ENCODE measurements around the gene CCDC71.

CCDC71 gene

GRCh38 chr3:49135499-49135898 is 30.6 kb downstream of the CCDC71 start:
- Histone ChIP-seq H3K9me2 (replicated peaks; ENCODE audit: insufficient read depth, low read length) (no peaks in the 10 kb centered on the region), H3K36me3 (ENCODE audit: low read length) (no peaks in the 10 kb centered on the region), H3F3A (ENCODE audit: insufficient read depth) (no peaks in the 10 kb centered on the region), H3K9me3 (ENCODE audit: insufficient read depth, low read length) (no peaks in the 10 kb centered on the region), H3K27me3 (ENCODE audit: low read length) (no peaks in the 10 kb centered on the region), H3K79me2 (ENCODE audit: insufficient read depth, low read length) (no peaks in the 10 kb centered on the region), H3K4me3 (ENCODE audit: insufficient read depth, low read length, poor library complexity, severe bottlenecking) (no peak overlapping the region), H4K20me1 (ENCODE audit: low read depth, low read length) (no peaks in the 10 kb centered on the region), H3K27ac (ENCODE audit: low read depth, low read length) (no peak overlapping the region), H3K4me2 (ENCODE audit: low read depth, low read length, poor library complexity, severe bottlenecking) (no peak overlapping the region), H2AFZ (ENCODE audit: low read depth, low read length, severe bottlenecking) (no peak overlapping the region), H3K9ac (ENCODE audit: low read length) (no peak overlapping the region)
- no peak for TF ChIP-seq EZH2phosphoT487 (conservative IDR thresholded peaks at IDR 0.05; ENCODE audit: low read length)
- TF ChIP-seq, protein P1, sequence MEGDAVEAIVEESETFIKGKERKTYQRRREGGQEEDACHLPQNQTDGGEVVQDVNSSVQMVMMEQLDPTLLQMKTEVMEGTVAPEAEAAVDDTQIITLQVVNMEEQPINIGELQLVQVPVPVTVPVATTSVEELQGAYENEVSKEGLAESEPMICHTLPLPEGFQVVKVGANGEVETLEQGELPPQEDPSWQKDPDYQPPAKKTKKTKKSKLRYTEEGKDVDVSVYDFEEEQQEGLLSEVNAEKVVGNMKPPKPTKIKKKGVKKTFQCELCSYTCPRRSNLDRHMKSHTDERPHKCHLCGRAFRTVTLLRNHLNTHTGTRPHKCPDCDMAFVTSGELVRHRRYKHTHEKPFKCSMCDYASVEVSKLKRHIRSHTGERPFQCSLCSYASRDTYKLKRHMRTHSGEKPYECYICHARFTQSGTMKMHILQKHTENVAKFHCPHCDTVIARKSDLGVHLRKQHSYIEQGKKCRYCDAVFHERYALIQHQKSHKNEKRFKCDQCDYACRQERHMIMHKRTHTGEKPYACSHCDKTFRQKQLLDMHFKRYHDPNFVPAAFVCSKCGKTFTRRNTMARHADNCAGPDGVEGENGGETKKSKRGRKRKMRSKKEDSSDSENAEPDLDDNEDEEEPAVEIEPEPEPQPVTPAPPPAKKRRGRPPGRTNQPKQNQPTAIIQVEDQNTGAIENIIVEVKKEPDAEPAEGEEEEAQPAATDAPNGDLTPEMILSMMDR (IDR thresholded peaks at IDR 0.05; ENCODE audit: insufficient read depth, low read length, poor library complexity, severe bottlenecking) = no peak

GRCh38 chr3:49134471-49135265 is 31.5 kb downstream of the CCDC71 start:
- Histone ChIP-seq H3K36me3 (ENCODE audit: low read length) (no peaks in the 10 kb centered on the region), H3K4me2 (ENCODE audit: low read depth, low read length, poor library complexity, severe bottlenecking) (no peak overlapping the region), H3K79me2 (ENCODE audit: insufficient read depth, low read length) (no peaks in the 10 kb centered on the region), H3K27me3 (ENCODE audit: low read length) (no peaks in the 10 kb centered on the region), H3K4me3 (ENCODE audit: insufficient read depth, low read length, poor library complexity, severe bottlenecking) (no peak overlapping the region), H3K9ac (ENCODE audit: low read length) (no peak overlapping the region), H4K20me1 (ENCODE audit: low read depth, low read length) (no peaks in the 10 kb centered on the region), H3K9me2 (replicated peaks; ENCODE audit: insufficient read depth, low read length) (no peaks in the 10 kb centered on the region), H3K9me3 (ENCODE audit: insufficient read depth, low read length) (no peaks in the 10 kb centered on the region), H3K27ac (ENCODE audit: low read depth, low read length) (no peak overlapping the region), H3F3A (ENCODE audit: insufficient read depth) (no peaks in the 10 kb centered on the region), H2AFZ (ENCODE audit: low read depth, low read length, severe bottlenecking) (no peak overlapping the region)
- no peak for TF ChIP-seq EZH2phosphoT487 (conservative IDR thresholded peaks at IDR 0.05; ENCODE audit: low read length)
- TF ChIP-seq, protein P1 (IDR thresholded peaks at IDR 0.05; ENCODE audit: insufficient read depth, low read length, poor library complexity, severe bottlenecking) = no peak

DNA sequence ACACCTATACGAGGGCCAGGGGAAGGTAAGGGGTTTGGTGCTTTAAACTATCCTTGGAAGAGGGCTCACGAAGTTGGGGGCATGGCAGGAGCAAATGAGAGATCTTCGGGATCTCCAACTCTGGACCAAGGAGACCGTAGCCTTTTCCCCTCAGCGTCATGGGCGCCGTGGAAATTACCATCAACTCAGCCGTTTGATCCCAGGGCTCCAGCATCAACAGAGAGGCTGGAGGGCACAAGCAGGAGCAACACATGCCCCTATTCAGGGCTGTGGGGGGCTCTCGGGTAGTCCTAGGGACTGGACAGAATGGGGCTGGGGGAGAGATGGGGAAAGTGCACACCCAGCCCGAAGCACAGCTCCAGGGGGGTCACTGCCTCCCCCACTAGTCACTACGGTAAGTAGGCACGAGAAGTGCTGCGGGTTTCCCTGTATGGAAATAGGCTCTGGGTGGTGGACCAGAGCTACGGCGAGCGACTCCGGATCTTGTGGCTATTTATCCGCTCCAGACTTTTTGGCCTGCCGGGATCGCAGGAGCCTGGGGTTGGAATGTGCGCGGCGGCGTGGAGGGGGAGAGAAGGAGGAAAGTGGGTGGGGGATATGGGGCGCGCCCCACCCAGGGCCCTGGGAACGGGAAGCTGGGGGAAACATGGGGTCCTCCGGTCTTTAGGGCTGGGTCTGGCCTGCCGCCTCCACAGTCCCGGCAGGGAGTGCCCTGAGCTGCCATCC is 32.7 kb downstream of the CCDC71 start:
- no peak overlapping the region for H3K9ac ChIP-seq (ENCODE audit: low read length)
- H2AFZ ChIP-seq (ENCODE audit: low read depth, low read length, severe bottlenecking) = no peak overlapping the region
- TF ChIP-seq EZH2phosphoT487 (conservative IDR thresholded peaks at IDR 0.05; ENCODE audit: low read length) = no peak
- TF ChIP-seq, protein P1 (IDR thresholded peaks at IDR 0.05; ENCODE audit: insufficient read depth, low read length, poor library complexity, severe bottlenecking) = no peak
- H3K9me3 ChIP-seq (ENCODE audit: insufficient read depth, low read length) = no peaks in the 10 kb centered on the region
- no peak overlapping the region for H3K27ac ChIP-seq (ENCODE audit: low read depth, low read length)
- no peaks in the 10 kb centered on the region for H3K27me3 ChIP-seq (ENCODE audit: low read length)
- no peak overlapping the region for H3K4me2 ChIP-seq (ENCODE audit: low read depth, low read length, poor library complexity, severe bottlenecking)
- no peaks in the 10 kb centered on the region for H3K79me2 ChIP-seq (ENCODE audit: insufficient read depth, low read length)
- no peak overlapping the region for H3K4me3 ChIP-seq (ENCODE audit: insufficient read depth, low read length, poor library complexity, severe bottlenecking)
- no peaks in the 10 kb centered on the region for H3K36me3 ChIP-seq (ENCODE audit: low read length)
- H3F3A ChIP-seq (ENCODE audit: insufficient read depth) = no peaks in the 10 kb centered on the region
- H3K9me2 ChIP-seq (replicated peaks; ENCODE audit: insufficient read depth, low read length) = no peaks in the 10 kb centered on the region
- no peaks in the 10 kb centered on the region for H4K20me1 ChIP-seq (ENCODE audit: low read depth, low read length)
